HepG2 (cell line): ENCODE results near the gene DOCK11. TPM values are rescaled to one million over a fixed set of nuclear protein-coding genes. Genes with fewer than 3 reads are reported as not detected.

Experiments
- ATAC-seq: fragments of 200-7000 bp; cut with Tn5 transposase; 3 replicates; pipeline ENCODE4 v1.9.1; 2020; ENCODE audit warnings: mild to moderate bottlenecking, moderate library complexity
- BruUV-seq: library from RNA; stranded (reverse); fragments of 400-500 nt; replicated peaks from 2 replicates; lab custom pipeline; 2021; lab: Mats Ljungman, UMichigan
- CTCF ChIA-PET: fragments of 300-600 bp; formaldehyde crosslinking; extraction: SDS; loops from one replicate; lab custom pipeline; 2021; ENCODE audit warnings: low total read pairs, inconsistent platforms, low intra/inter-chr PET ratio; lab: Yijun Ruan, JAX
- POLR2A ChIA-PET: fragments of 350-600 bp; sonication (Branson Sonifier 250); formaldehyde crosslinking; loops from one replicate; lab custom pipeline; 2020; ENCODE audit warnings: antibody characterized with exemption, inconsistent platforms; lab: Yijun Ruan, JAX
- DNase-seq: peaks from one replicate; pipeline ENCODE4 v3.0.0-alpha.2; 2015; ENCODE audit warnings: low spot score
- FAIRE-seq: peaks from 3 replicates; lab custom pipeline; 2011; peaks lifted over from hg19 to GRCh38; lab: Jason Lieb, UNC
- H2AFZ ChIP-seq: one replicate; pipeline ENCODE4 v1.6.1; 2011; ENCODE audit warnings: low read length, inconsistent platforms
- H3K27ac ChIP-seq: fragments of 300-600 bp; 3 replicates; pipeline ENCODE4 v1.8.0; 2011; ENCODE audit warnings: mixed run types, mild to moderate bottlenecking, mixed read lengths, low read length, inconsistent platforms; ENCODE audit not compliant: insufficient read depth; ENCODE audit errors: extremely low read length
- H3K27me3 ChIP-seq, 2 experiments: fragments of 200-600 bp in 1 of 2; 2 replicates in 1 of 2; 3 replicates in 1 of 2; pipeline versions ENCODE4 v1.6.0 to v1.8.0; 2011; ENCODE audit warnings: low read length in 2 of 2, mild to moderate bottlenecking in 2 of 2, moderate library complexity in 2 of 2, inconsistent platforms in 1 of 2; ENCODE audit not compliant: insufficient read depth in 2 of 2, control insufficient read depth in 1 of 2
- H3K36me3 ChIP-seq, 2 experiments: fragments of 200-600 bp in 1 of 2; replicated peaks in 1 of 2; 2 replicates in 1 of 2; 3 replicates in 1 of 2; pipeline versions ENCODE4 v1.5.1 to v1.8.0; 2011; ENCODE audit warnings: low read length in 2 of 2, inconsistent platforms in 1 of 2; ENCODE audit not compliant: insufficient read depth in 2 of 2, control insufficient read depth in 1 of 2
- H3K4me1 ChIP-seq: 2 replicates; pipeline ENCODE4 v1.5.1; 2012; ENCODE audit warnings: low read length, inconsistent platforms; ENCODE audit not compliant: insufficient read depth
- H3K4me2 ChIP-seq: 2 replicates; pipeline ENCODE4 v1.6.0; 2011; ENCODE audit warnings: low read depth, low read length, inconsistent platforms
- H3K4me3 ChIP-seq, 3 experiments: fragments of 200-600 bp in 1 of 3; sonication (generic), shearing (Covaris generic) in 1 of 3; replicated peaks in 1 of 3; 2 replicates each; pipeline ENCODE4 v1.5.1; 2011 to 2016; ENCODE audit warnings: low read length in 3 of 3, inconsistent platforms in 2 of 3, low read depth in 2 of 3, mild to moderate bottlenecking in 2 of 3, control low read depth in 1 of 3, mixed read lengths in 1 of 3; ENCODE audit not compliant: insufficient read depth in 1 of 3
- H3K79me2 ChIP-seq: one replicate; pipeline ENCODE4 v1.6.1; 2011; ENCODE audit warnings: low read length, inconsistent platforms; ENCODE audit not compliant: insufficient read depth
- H3K9ac ChIP-seq: 2 replicates; pipeline ENCODE4 v1.6.0; 2011; ENCODE audit warnings: mild to moderate bottlenecking, low read depth, low read length, inconsistent platforms; ENCODE audit not compliant: insufficient read depth
- H3K9me3 ChIP-seq: 2 replicates; pipeline ENCODE4 v1.5.1; 2012; ENCODE audit warnings: mild to moderate bottlenecking, low read length
- H4K20me1 ChIP-seq: 2 replicates; pipeline ENCODE4 v1.6.0; 2011; ENCODE audit warnings: inconsistent platforms, mild to moderate bottlenecking, low read length, moderate library complexity; ENCODE audit not compliant: insufficient read depth
- MXI1 ChIP-seq: IDR thresholded peaks from 3 replicates; pipeline ENCODE4 v1.6.1; 2012; ENCODE audit warnings: low read depth, low read length, inconsistent platforms, borderline replicate concordance
- NAIF1 ChIP-seq: sonication (generic); formaldehyde crosslinking; IDR thresholded peaks from 2 replicates; pipeline ENCODE4 v1.5.0; 2020; ENCODE audit warnings: mild to moderate bottlenecking, missing genetic modification reagents, borderline replicate concordance
- PHF8 ChIP-seq: sonication (generic); formaldehyde crosslinking; IDR thresholded peaks from 2 replicates; pipeline ENCODE4 v1.5.0; 2020; ENCODE audit warnings: missing genetic modification reagents
- SATB2 ChIP-seq: sonication (generic); formaldehyde crosslinking; IDR thresholded peaks from 2 replicates; pipeline ENCODE4 v1.5.0; 2020; ENCODE audit warnings: missing genetic modification reagents
- SP1 ChIP-seq, 2 experiments: fragments of 450-650 bp in 1 of 2; sonication (generic) in 1 of 2; formaldehyde crosslinking in 1 of 2; IDR thresholded peaks; 2 replicates each; pipeline versions ENCODE4 v1.4.0 to v1.6.1; 2016 to 2020; ENCODE audit warnings: missing genetic modification reagents in 1 of 2
- SSRP1 ChIP-seq: IDR thresholded peaks from 2 replicates; pipeline ENCODE4 v1.6.1; 2016; ENCODE audit warnings: control low read depth
- TOPORS ChIP-seq: sonication (generic); formaldehyde crosslinking; IDR thresholded peaks from 2 replicates; pipeline ENCODE4 v1.8.0; 2023; ENCODE audit warnings: mild to moderate bottlenecking, missing genetic modification reagents
- ZNF180 ChIP-seq: sonication (generic); formaldehyde crosslinking; IDR thresholded peaks from 2 replicates; pipeline ENCODE4 v1.4.0; 2020; ENCODE audit warnings: low read depth, missing genetic modification reagents, borderline replicate concordance
- ZNF746 ChIP-seq: sonication (generic); formaldehyde crosslinking; IDR thresholded peaks from 2 replicates; pipeline ENCODE4 v1.8.0; 2022; ENCODE audit warnings: mild to moderate bottlenecking, missing genetic modification reagents
- WGBS: methylation state at CpG from one replicate; pipeline ENCODE4 v1.1.6; 2017; ENCODE audit warnings: low lambda C conversion rate; 5-methylcytosine and 5-hydroxymethylcytosine counted together
- in situ Hi-C: cut with HindIII; loops from 2 replicates; pipeline ENCODE4 v1.10.0; 2017; ENCODE audit warnings: low pct_unique_long_range_greater_than_20kb; ENCODE audit not compliant: extremely low pct_ligation_motif_present
- intact Hi-C: fragments of 100-400 bp; cut with micrococcal nuclease; formaldehyde crosslinking; loops from one replicate; pipeline ENCODE4 v1.10.0; 2022; ENCODE audit not compliant: unreplicated experiment
- polyA plus RNA-seq, 8 experiments: library from polyadenylated mRNA; depleted of rRNA in 3 of 8; stranded (reverse) in 7 of 8; unstranded in 1 of 8; fragments of >200 nt; fragmentation: Illumina TruSeq in 4 of 8; extraction: Trizol in 4 of 8; gene quantifications; 2 replicates each; pipeline versions ENCODE4 v1.2.1 to v1.2.3, GENCODE V29; 2011 to 2016; ENCODE audit warnings: low read depth in 4 of 8, missing spikeins in 1 of 8, mixed read lengths in 1 of 8; ENCODE audit not compliant: insufficient read depth in 1 of 8
- total RNA-seq, 5 experiments: library from RNA; depleted of rRNA; stranded (reverse); fragments of >200 nt; fragmentation: Illumina TruSeq; extraction: Trizol; gene quantifications; 2 replicates each; pipeline ENCODE4 v1.2.3, GENCODE V29; 2016; ENCODE audit warnings: low read depth in 1 of 5
- TF ChIP-seq, protein P1 (sequence below): IDR thresholded peaks from 2 replicates; pipeline ENCODE4 v1.6.1; 2016; ENCODE audit warnings: missing compliant biosample characterization, missing genetic modification reagents, borderline replicate concordance

Gene DOCK11
- total and polyA plus RNA-seq, 2 of the 13 experiments (the other 11 are each of a cell fraction or from before 2014, with no cell fraction given), result 0.02 to 0.12 TPM

- TF ChIP-seq, protein P1, sequence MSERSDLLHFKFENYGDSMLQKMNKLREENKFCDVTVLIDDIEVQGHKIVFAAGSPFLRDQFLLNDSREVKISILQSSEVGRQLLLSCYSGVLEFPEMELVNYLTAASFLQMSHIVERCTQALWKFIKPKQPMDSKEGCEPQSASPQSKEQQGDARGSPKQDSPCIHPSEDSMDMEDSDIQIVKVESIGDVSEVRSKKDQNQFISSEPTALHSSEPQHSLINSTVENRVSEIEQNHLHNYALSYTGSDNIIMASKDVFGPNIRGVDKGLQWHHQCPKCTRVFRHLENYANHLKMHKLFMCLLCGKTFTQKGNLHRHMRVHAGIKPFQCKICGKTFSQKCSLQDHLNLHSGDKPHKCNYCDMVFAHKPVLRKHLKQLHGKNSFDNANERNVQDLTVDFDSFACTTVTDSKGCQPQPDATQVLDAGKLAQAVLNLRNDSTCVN, result no peak
- TF ChIP-seq ZNF180 (CRISPR knock-in tag) (no peak), SP1 (IDR thresholded peaks at IDR 0.05) (no peak), SP1 (CRISPR knock-in tag; IDR thresholded peaks at IDR 0.05) (no peak)
Observed at GRCh38 chrX:118588715-118589114, 93.1 kb downstream of the DOCK11 start (continued).

GRCh38 chrX:118589227-118589626, 93.6 kb downstream of the DOCK11 start:
- no TSS peak for BruUV-seq
- in situ Hi-C loops, result no loop called here
- DNase-seq (no peak), FAIRE-seq (no peak), ATAC-seq (no peak)
- Histone ChIP-seq H3K4me2 (no peak overlapping the region), H3K9me3 (no peaks in the 10 kb centered on the region), H3K4me3 (no peak overlapping the region), H4K20me1 (no peaks in the 10 kb centered on the region), H3K4me1 (no peaks in the 10 kb centered on the region), H3K9ac (no peak overlapping the region), H3K36me3 (no peaks in the 10 kb centered on the region), H3K79me2 (no peaks in the 10 kb centered on the region), H3K27ac (no peak overlapping the region), H2AFZ (no peak overlapping the region), H3K27me3 (no peaks in the 10 kb centered on the region)
- intact Hi-C loops, result no loop called here
- ChIA-PET CTCF (no interaction called here), POLR2A (no interaction called here)
- 0% methylated on average over 1 of the region's 1 CpG for WGBS
- TF ChIP-seq PHF8 (no peak), SATB2 (CRISPR knock-in tag) (no peak), SSRP1 (CRISPR knock-in tag) (no peak), MXI1 (no peak), ZNF746 (CRISPR knock-in tag) (no peak), TOPORS (CRISPR knock-in tag) (no peak), NAIF1 (no peak)
